MM.1S (cell line): Measurements from ENCODE around the gene TLR6.
"Not testable (repeated sequence)": the region's sequence is repeated elsewhere in the genome, so short reads cannot be mapped to it uniquely, and the experiment has no call there.

Experiments used
- DNase-seq: peaks from one replicate; pipeline ENCODE4 v3.0.0-alpha.2; 2015
- H2AFZ ChIP-seq: fragments of 300-600 bp; sonication (generic); 2 replicates; pipeline ENCODE4 v1.6.0; 2016; ENCODE audit warnings: antibody characterized with exemption, low read length
- H3F3A ChIP-seq: fragments of 300-600 bp; sonication (generic); 2 replicates; pipeline ENCODE4 v1.6.1; 2016; ENCODE audit warnings: mild to moderate bottlenecking, antibody characterized with exemption, low read length, moderate library complexity, mixed read lengths; ENCODE audit not compliant: insufficient read depth
- H3K27ac ChIP-seq: fragments of 300-600 bp; sonication (generic); 2 replicates; pipeline ENCODE4 v1.5.1; 2016; ENCODE audit warnings: mild to moderate bottlenecking, low read length
- H3K27me3 ChIP-seq: fragments of 300-600 bp; sonication (generic); replicated peaks from 2 replicates; pipeline ENCODE4 v1.6.0; 2016; ENCODE audit warnings: low read length; ENCODE audit not compliant: insufficient read depth
- H3K36me3 ChIP-seq: fragments of 300-600 bp; sonication (generic); replicated peaks from 2 replicates; pipeline ENCODE4 v1.6.1; 2016; ENCODE audit warnings: mild to moderate bottlenecking, low read length, mixed read lengths; ENCODE audit not compliant: insufficient read depth
- H3K4me1 ChIP-seq: fragments of 300-600 bp; sonication (generic); 2 replicates; pipeline ENCODE4 v1.6.1; 2016; ENCODE audit warnings: low read length, mixed read lengths
- H3K4me2 ChIP-seq: fragments of 300-600 bp; sonication (generic); 2 replicates; pipeline ENCODE4 v1.6.0; 2016; ENCODE audit warnings: low read depth, low read length
- H3K4me3 ChIP-seq: fragments of 300-600 bp; sonication (generic); 2 replicates; pipeline ENCODE4 v1.5.1; 2016; ENCODE audit warnings: low read length, mixed read lengths
- H3K79me2 ChIP-seq: fragments of 300-600 bp; sonication (generic); 2 replicates; pipeline ENCODE4 v1.6.1; 2016; ENCODE audit warnings: mixed run types, low read length, mixed read lengths
- H3K9ac ChIP-seq: fragments of 300-600 bp; sonication (generic); 2 replicates; pipeline ENCODE4 v1.6.1; 2016; ENCODE audit warnings: low read length, mixed read lengths
- H3K9me2 ChIP-seq: fragments of 300-600 bp; sonication (generic); replicated peaks from 2 replicates; pipeline ENCODE4 v1.6.1; 2016; ENCODE audit warnings: mild to moderate bottlenecking, low read length, mixed read lengths; ENCODE audit not compliant: insufficient read depth
- H3K9me3 ChIP-seq: fragments of 300-600 bp; sonication (generic); replicated peaks from 2 replicates; pipeline ENCODE4 v1.6.1; 2016; ENCODE audit warnings: mild to moderate bottlenecking, low read length, mixed read lengths; ENCODE audit not compliant: insufficient read depth
- H4K20me1 ChIP-seq: fragments of 300-600 bp; sonication (generic); 2 replicates; pipeline ENCODE4 v1.6.1; 2016; ENCODE audit warnings: mild to moderate bottlenecking, low read length, moderate library complexity, mixed read lengths; ENCODE audit not compliant: insufficient read depth
- EZH2 ChIP-seq: fragments of 300-600 bp; sonication (generic); optimal IDR thresholded peaks from 2 replicates; pipeline ENCODE3; 2017; ENCODE audit warnings: low read depth, mild to moderate bottlenecking, antibody characterized with exemption, low read length, mixed read lengths
- EZH2phosphoT487 ChIP-seq: fragments of 300-600 bp; sonication (generic); IDR thresholded peaks from 2 replicates; pipeline ENCODE4 v1.6.1; 2018; ENCODE audit warnings: antibody characterized with exemption, low read length
- TF ChIP-seq, protein P1 (sequence below): fragments of 300-600 bp; sonication (generic); IDR thresholded peaks from 2 replicates; pipeline ENCODE4 v1.5.1; 2016; ENCODE audit warnings: antibody characterized with exemption, low read length, mixed read lengths

The TLR6 gene

DNA sequence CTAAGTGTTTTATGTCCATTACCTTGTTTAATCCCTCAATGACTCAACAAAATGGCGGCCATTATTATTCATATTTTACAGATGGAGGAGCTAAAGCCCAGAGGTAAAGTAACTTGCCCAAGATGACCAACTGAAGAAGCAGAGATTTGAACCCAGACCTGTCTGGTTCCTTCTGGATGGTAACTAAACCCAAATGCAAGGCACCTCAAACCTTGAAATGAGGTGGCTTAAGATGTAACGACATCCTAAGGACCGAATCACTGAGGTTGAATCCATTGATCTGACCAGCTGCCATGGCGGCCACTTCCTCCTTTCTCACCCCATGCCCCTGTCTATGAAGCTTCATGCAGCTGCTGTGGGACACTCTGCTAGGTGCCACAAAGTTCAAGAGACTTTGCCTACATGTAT lies 74.8 kb downstream of the TLR6 start:
- Histone ChIP-seq H3K4me3 (no peak overlapping the region), H3K27me3 (no peaks in the 10 kb centered on the region), H3F3A (no peaks in the 10 kb centered on the region), H3K36me3 (no peaks in the 10 kb centered on the region), H3K79me2 (no peaks in the 10 kb centered on the region), H3K9ac (no peak overlapping the region), H3K4me1 (no peaks in the 10 kb centered on the region), H3K27ac (no peak overlapping the region), H3K9me2 (no peaks in the 10 kb centered on the region), H4K20me1 (no peaks in the 10 kb centered on the region), H3K9me3 (no peaks in the 10 kb centered on the region), H3K4me2 (no peak overlapping the region), H2AFZ (no peak overlapping the region)
- no peak for DNase-seq
- TF ChIP-seq EZH2phosphoT487 (no peak), EZH2 (no peak)
- TF ChIP-seq, protein P1, sequence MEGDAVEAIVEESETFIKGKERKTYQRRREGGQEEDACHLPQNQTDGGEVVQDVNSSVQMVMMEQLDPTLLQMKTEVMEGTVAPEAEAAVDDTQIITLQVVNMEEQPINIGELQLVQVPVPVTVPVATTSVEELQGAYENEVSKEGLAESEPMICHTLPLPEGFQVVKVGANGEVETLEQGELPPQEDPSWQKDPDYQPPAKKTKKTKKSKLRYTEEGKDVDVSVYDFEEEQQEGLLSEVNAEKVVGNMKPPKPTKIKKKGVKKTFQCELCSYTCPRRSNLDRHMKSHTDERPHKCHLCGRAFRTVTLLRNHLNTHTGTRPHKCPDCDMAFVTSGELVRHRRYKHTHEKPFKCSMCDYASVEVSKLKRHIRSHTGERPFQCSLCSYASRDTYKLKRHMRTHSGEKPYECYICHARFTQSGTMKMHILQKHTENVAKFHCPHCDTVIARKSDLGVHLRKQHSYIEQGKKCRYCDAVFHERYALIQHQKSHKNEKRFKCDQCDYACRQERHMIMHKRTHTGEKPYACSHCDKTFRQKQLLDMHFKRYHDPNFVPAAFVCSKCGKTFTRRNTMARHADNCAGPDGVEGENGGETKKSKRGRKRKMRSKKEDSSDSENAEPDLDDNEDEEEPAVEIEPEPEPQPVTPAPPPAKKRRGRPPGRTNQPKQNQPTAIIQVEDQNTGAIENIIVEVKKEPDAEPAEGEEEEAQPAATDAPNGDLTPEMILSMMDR = no peak

DNA sequence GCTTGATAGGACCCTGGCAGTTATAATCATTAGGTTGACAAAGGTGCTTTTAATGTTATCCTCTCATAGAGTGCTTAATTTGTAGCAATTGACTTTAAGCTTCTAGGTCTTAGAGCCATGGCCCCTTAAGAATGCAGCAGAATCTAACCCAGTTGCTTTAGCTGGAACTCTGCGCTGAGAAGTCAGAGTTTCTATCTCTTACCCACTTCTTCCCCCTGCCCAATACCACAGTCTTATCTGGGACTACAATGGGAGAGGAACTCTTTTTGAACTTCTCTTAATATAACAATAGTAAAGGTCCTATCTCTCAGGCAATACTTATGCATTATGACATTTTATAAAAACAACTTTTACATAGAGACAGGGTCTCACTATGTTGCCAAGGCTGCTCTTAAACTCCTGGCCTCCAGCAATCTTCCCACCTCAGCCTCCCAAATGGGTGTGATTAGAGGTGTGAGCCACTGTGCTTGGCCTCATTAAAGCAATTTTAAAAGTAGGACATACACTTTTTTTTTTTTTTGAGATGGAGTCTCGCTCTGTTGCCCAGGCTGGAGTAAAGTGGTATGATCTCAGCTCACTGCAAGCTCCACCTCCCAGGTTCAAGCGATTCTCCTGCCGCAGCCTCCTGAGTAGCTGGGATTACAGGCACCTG lies 75.7 kb downstream of the TLR6 start:
- Histone ChIP-seq H3K27me3 (no peaks in the 10 kb centered on the region), H3K9me3 (no peaks in the 10 kb centered on the region), H3K79me2 (no peaks in the 10 kb centered on the region), H4K20me1 (no peaks in the 10 kb centered on the region), H3K4me1 (no peaks in the 10 kb centered on the region), H3K4me2 (no peak overlapping the region), H3K9ac (no peak overlapping the region), H3F3A (no peaks in the 10 kb centered on the region), H3K4me3 (no peak overlapping the region), H3K36me3 (no peaks in the 10 kb centered on the region), H3K27ac (no peak overlapping the region), H3K9me2 (no peaks in the 10 kb centered on the region), H2AFZ (no peak overlapping the region)
- DNase-seq = no peak
- no peak for TF ChIP-seq EZH2phosphoT487
- TF ChIP-seq EZH2 = no peak
- TF ChIP-seq, protein P1 = no peak

DNA sequence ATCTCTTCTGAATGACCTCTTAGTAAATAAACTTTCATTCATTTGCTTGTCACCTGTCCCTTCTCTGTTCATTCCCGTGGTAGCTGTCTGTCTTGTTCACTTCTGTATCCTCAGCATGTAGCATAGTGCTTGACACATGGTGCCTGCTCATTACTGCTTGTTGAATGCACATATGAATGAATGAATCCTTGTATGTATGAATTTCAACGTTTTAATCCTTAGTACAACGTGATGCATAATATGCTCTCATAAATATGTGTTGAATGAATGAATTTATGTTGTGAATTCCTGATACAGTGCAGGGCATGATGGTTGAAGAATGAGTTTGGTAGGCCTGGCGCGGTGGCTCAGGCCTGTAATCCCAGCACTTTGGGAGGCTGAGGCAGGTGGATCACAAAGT lies 76.8 kb downstream of the TLR6 start:
- Histone ChIP-seq H3K9me3 (no peaks in the 10 kb centered on the region), H2AFZ (no peak overlapping the region), H4K20me1 (no peaks in the 10 kb centered on the region), H3K27ac (no peak overlapping the region), H3K36me3 (no peaks in the 10 kb centered on the region), H3K9ac (no peak overlapping the region), H3K27me3 (no peaks in the 10 kb centered on the region), H3K79me2 (no peaks in the 10 kb centered on the region), H3K4me3 (no peak overlapping the region), H3K9me2 (no peaks in the 10 kb centered on the region), H3K4me1 (no peaks in the 10 kb centered on the region), H3K4me2 (no peak overlapping the region), H3F3A (no peaks in the 10 kb centered on the region)
- TF ChIP-seq EZH2phosphoT487 (no peak), EZH2 (no peak)
- TF ChIP-seq, protein P1 = no peak
- no peak for DNase-seq

DNA sequence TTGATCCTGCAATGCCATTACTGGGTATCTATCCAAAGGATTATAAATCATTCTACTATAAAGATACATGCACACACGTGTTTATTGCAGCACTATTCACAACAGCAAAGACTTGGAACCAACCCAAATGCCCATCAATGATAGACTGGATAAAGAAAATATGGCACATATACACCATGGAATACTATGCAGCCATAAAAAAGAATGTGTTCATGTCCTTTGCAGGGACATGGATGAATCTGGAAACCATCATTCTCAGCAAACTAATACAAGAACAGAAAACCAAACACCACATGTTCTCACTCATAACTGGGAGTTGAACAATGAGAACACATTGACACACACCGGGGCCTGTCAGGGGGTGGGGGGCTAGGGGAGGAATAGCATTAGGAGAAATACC lies 78.7 kb downstream of the TLR6 start:
- not testable (repeated sequence) for H2AFZ ChIP-seq, H3K79me2 ChIP-seq, H3K9ac ChIP-seq, H3K4me1 ChIP-seq, H3K36me3 ChIP-seq, H3K27ac ChIP-seq, H4K20me1 ChIP-seq, H3K4me3 ChIP-seq, H3F3A ChIP-seq, H3K9me3 ChIP-seq, H3K4me2 ChIP-seq, DNase-seq, H3K9me2 ChIP-seq, H3K27me3 ChIP-seq
